Measurements from ENCODE around the gene C16orf90. TPM values are rescaled to one million over a fixed set of nuclear protein-coding genes. Genes with fewer than 3 reads are reported as not detected.

Gene C16orf90
- polyA plus RNA-seq, 3 donors: not detected

DNA sequence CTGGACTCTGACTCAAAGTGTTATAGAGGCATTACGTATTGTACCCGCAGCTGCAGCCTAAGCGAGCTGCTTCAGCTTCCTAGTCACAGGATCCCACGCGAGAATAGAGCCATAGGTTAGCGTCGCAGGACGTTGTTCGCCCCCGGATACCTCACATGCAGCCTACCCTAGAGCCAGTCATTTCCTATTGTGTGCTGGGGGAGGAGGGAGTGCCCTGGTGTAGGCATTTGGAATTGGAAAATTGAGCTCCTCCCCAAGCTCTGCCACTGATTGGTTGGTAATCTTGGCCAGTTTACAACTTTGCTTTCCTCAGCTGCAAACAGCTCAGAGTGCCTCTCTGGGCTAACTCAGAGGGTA is 51.3 kb downstream of the C16orf90 start:
- H3K9ac ChIP-seq (ENCODE audit: insufficient read depth, low read length, poor library complexity, severe bottlenecking): peak overlapping the region; percentile 70
- peaks cover 26% of the 10 kb centered on the region for H3K79me2 ChIP-seq (ENCODE audit: insufficient read depth, low read length)
- 42% methylated on average over 3 of the region's 10 CpGs for WGBS (ENCODE audit: insufficient coverage)
- peaks cover 11 to 19% of the 10 kb centered on the region in 2 donors for H3K4me1 ChIP-seq (ENCODE audit: control insufficient read depth in 1 of 2, insufficient read depth in 2 of 2, low read length in 2 of 2)
- H3K4me3 Mint-ChIP-seq: peak overlapping the region; percentile 96 to 98
- peak in 2 of 3 donors; percentile 11 to 62 for DNase-seq
- H4K20me1 ChIP-seq (ENCODE audit: insufficient read depth, low read length): no peaks in the 10 kb centered on the region
- H3K4me1 Mint-ChIP-seq: peaks cover 11% of the 10 kb centered on the region
- peaks cover 8 to 37% of the 10 kb centered on the region in 2 donors for H3K36me3 ChIP-seq (replicated peaks in 1 of 2; ENCODE audit: control insufficient read depth in 1 of 2, insufficient read depth in 2 of 2, low read length in 2 of 2)
- no peaks in the 10 kb centered on the region for H3K27me3 ChIP-seq (ENCODE audit: control insufficient read depth in 2 of 2, insufficient read depth in 2 of 2, low read length in 2 of 2)
- peak overlapping the region; percentile 93 for H3K4me2 ChIP-seq (replicated peaks; ENCODE audit: extremely low read depth, low read length, poor library complexity, severe bottlenecking)
- intact Hi-C loops (cut with micrococcal nuclease): loop anchor here (5.0 kb wide), 2 partner anchors 47 to 162 kb away; partner anchors contain the start of gene ZNF263 (in 1 of the 2)
- peaks cover 23 to 59% (median 54%) of the 10 kb centered on the region in 7 donors for H3K9me3 Mint-ChIP-seq
- H3K27ac ChIP-seq (ENCODE audit: low read depth in 1 of 2, low read length in 2 of 2): peak overlapping the region; percentile 68 to 79
- peak overlapping the region; percentile 77 for H2AFZ ChIP-seq (ENCODE audit: insufficient read depth, low read depth, low read length, poor library complexity, severe bottlenecking)
- TF ChIP-seq CTCF (IDR thresholded peaks at IDR 0.05): no peak
- peaks cover 26 to 42% of the 10 kb centered on the region in 2 donors for H3K36me3 Mint-ChIP-seq
- H3K27me3 Mint-ChIP-seq (ENCODE audit: low read depth in 3 of 3): peaks cover 3 to 8% (median 3%) of the 10 kb centered on the region in 3 donors
- peaks cover 20 to 41% of the 10 kb centered on the region in 2 donors for H3K9me3 ChIP-seq (replicated peaks in 1 of 2; ENCODE audit: control insufficient read depth in 1 of 2, insufficient read depth in 1 of 2, low read length in 2 of 2)
- peak overlapping the region; percentile 84 to 99 (median 94) for H3K27ac Mint-ChIP-seq
- H3K4me3 ChIP-seq (replicated peaks in 1 of 3; ENCODE audit: low read depth in 2 of 3, low read length in 3 of 3): peak overlapping the region; percentile 45 to 82 (median 76)

Small RNA genes lying within 50 kb of the gene (small RNA-seq; reads per million reads assigned to genes)
- gene MIR6126 (ENCODE audit: insufficient read length, low read depth): not detected

Other genes starting within 250 kb of the C16orf90 start
- gene MEFV, start 238.9 kb downstream of the C16orf90 start, polyA plus RNA-seq: 10 to 100 TPM; 37.7 to 78.0 (median 73.2) TPM
- gene ZNF263, start 212.0 kb downstream of the C16orf90 start, polyA plus RNA-seq: 10 to 100 TPM; 11.5 to 21.5 (median 13.1) TPM
- gene TIGD7, start 190.1 kb downstream of the C16orf90 start, polyA plus RNA-seq: 1 to 10 TPM in 1 of 3 donors, under 1 TPM in 2; 0.32 to 1.4 (median 0.64) TPM
- 10 to 100 TPM in 1 of 3 donors, 1 to 10 TPM in 2; 2.3 to 10.2 (median 2.8) TPM for gene ZNF75A, start 190.0 kb downstream of the C16orf90 start, polyA plus RNA-seq
- gene OR2C1, start 139.6 kb downstream of the C16orf90 start, polyA plus RNA-seq: under 1 TPM in 1 of 3 donors, not detected in 2; 0.12 TPM
- gene ZSCAN32, start 94.5 kb downstream of the C16orf90 start, polyA plus RNA-seq: 1 to 10 TPM; 5.7 to 7.7 (median 7.2) TPM
- 1 to 10 TPM; 2.5 to 5.6 (median 4.9) TPM for gene ZNF174, start 94.3 kb downstream of the C16orf90 start, polyA plus RNA-seq
- gene ZNF597, start 52.0 kb downstream of the C16orf90 start, polyA plus RNA-seq: 1 to 10 TPM in 1 of 3 donors, under 1 TPM in 2; 0.80 to 1.0 (median 0.98) TPM
- gene NAA60, start 51.8 kb downstream of the C16orf90 start, polyA plus RNA-seq: 10 to 100 TPM; 19.5 to 48.8 (median 29.7) TPM
- 1 to 10 TPM; 1.9 to 5.9 (median 5.6) TPM for gene CLUAP1, start 5.5 kb upstream of the C16orf90 start, polyA plus RNA-seq
- under 1 TPM; 0.03 to 0.07 (median 0.06) TPM for gene NLRC3, start 81.9 kb upstream of the C16orf90 start, polyA plus RNA-seq
- 1 to 10 TPM in 1 of 3 donors, under 1 TPM in 2; 0.12 to 2.4 (median 0.71) TPM for gene SLX4, start 116.1 kb upstream of the C16orf90 start, polyA plus RNA-seq
- gene DNASE1, start 159.2 kb upstream of the C16orf90 start, polyA plus RNA-seq: 10 to 100 TPM in 1 of 3 donors, 1 to 10 TPM in 1, not detected in 1; 1.5 to 21.1 TPM
- 10 to 100 TPM; 22.8 to 54.0 (median 22.9) TPM for gene TRAP1, start 222.0 kb upstream of the C16orf90 start, polyA plus RNA-seq